H9 (cell line): ENCODE data around the gene CARM1. TPM values are rescaled to one million over a fixed set of nuclear protein-coding genes. Genes with fewer than 3 reads are reported as not detected.

Experiments
- DNase-seq: peaks from one replicate; pipeline ENCODE4 v3.0.0-alpha.2; 2017
- H2AFZ ChIP-seq: one replicate; pipeline ENCODE4 v1.6.1; 2013; ENCODE audit warnings: mild to moderate bottlenecking, low read length, control low read depth, moderate library complexity
- H2AK5ac ChIP-seq: 2 replicates; pipeline ENCODE4 v1.6.1; 2013; ENCODE audit warnings: low read length, control low read depth, mixed read lengths; ENCODE audit not compliant: insufficient read length
- H2BK120ac ChIP-seq: one replicate; pipeline ENCODE4 v1.6.1; 2013; ENCODE audit warnings: low read depth, mild to moderate bottlenecking, low read length, control low read depth, inconsistent platforms; ENCODE audit not compliant: poor library complexity, severe bottlenecking
- H2BK12ac ChIP-seq: 2 replicates; pipeline ENCODE4 v1.6.1; 2013; ENCODE audit warnings: low read length, control low read depth, mixed read lengths, low read depth; ENCODE audit not compliant: insufficient read length
- H2BK15ac ChIP-seq: 2 replicates; pipeline ENCODE4 v1.6.1; 2013; ENCODE audit warnings: low read depth, low read length, control low read depth
- H2BK20ac ChIP-seq: one replicate; pipeline ENCODE4 v1.6.1; 2013; ENCODE audit warnings: low read depth, mild to moderate bottlenecking, low read length, control low read depth, inconsistent platforms; ENCODE audit not compliant: poor library complexity, severe bottlenecking
- H2BK5ac ChIP-seq: 2 replicates; pipeline ENCODE4 v1.6.1; 2013; ENCODE audit warnings: low read length, control low read depth, mixed read lengths; ENCODE audit not compliant: insufficient read length
- H3K14ac ChIP-seq: 2 replicates; pipeline ENCODE4 v1.6.1; 2013; ENCODE audit warnings: low read length, control low read depth; ENCODE audit not compliant: insufficient read depth
- H3K18ac ChIP-seq: 2 replicates; pipeline ENCODE4 v1.6.1; 2013; ENCODE audit warnings: low read depth, mild to moderate bottlenecking, mixed read lengths, low read length, control low read depth; ENCODE audit not compliant: insufficient read length
- H3K23ac ChIP-seq: 2 replicates; pipeline ENCODE4 v1.6.1; 2013; ENCODE audit warnings: low read length, control low read depth, mixed read lengths, low read depth; ENCODE audit not compliant: insufficient read length
- H3K23me2 ChIP-seq: 2 replicates; pipeline ENCODE4 v1.6.1; 2013; ENCODE audit warnings: low read depth, mild to moderate bottlenecking, mixed read lengths, low read length, control low read depth; ENCODE audit not compliant: insufficient read length, poor library complexity, severe bottlenecking
- H3K27ac ChIP-seq: 2 replicates; pipeline ENCODE4 v1.5.1; 2013; ENCODE audit warnings: low read length, control low read depth, mixed read lengths, low read depth; ENCODE audit not compliant: insufficient read length
- H3K27me3 ChIP-seq: 2 replicates; pipeline ENCODE4 v1.6.1; 2013; ENCODE audit warnings: low read length, control low read depth, inconsistent platforms; ENCODE audit not compliant: insufficient read depth
- H3K4ac ChIP-seq: 2 replicates; pipeline ENCODE4 v1.6.1; 2013; ENCODE audit warnings: low read depth, mild to moderate bottlenecking, control low read depth, inconsistent platforms, low read length, moderate library complexity
- H3K4me1 ChIP-seq: 2 replicates; pipeline ENCODE4 v1.6.1; 2013; ENCODE audit warnings: low read length, control low read depth, inconsistent platforms; ENCODE audit not compliant: insufficient read depth
- H3K4me2 ChIP-seq: 2 replicates; pipeline ENCODE4 v1.6.1; 2013; ENCODE audit warnings: low read length, control low read depth, mixed read lengths; ENCODE audit not compliant: insufficient read length, insufficient read depth
- H3K56ac ChIP-seq: 2 replicates; pipeline ENCODE4 v1.6.1; 2013; ENCODE audit warnings: low read depth, mild to moderate bottlenecking, mixed read lengths, low read length, control low read depth; ENCODE audit not compliant: insufficient read length
- H3K79me1 ChIP-seq: 2 replicates; pipeline ENCODE4 v1.6.1; 2013; ENCODE audit warnings: low read depth, mild to moderate bottlenecking, moderate library complexity, low read length, control low read depth, inconsistent platforms; ENCODE audit not compliant: insufficient read depth, poor library complexity, severe bottlenecking
- H3K79me2 ChIP-seq: 2 replicates; pipeline ENCODE4 v1.6.1; 2013; ENCODE audit warnings: low read length, control low read depth, inconsistent platforms; ENCODE audit not compliant: insufficient read depth
- H3K9ac ChIP-seq: 2 replicates; pipeline ENCODE4 v1.6.1; 2013; ENCODE audit warnings: low read length, control low read depth, mixed read lengths; ENCODE audit not compliant: insufficient read length; ENCODE audit errors: extremely low read depth
- H3K9me3 ChIP-seq: one replicate; pipeline ENCODE4 v1.6.1; 2013; ENCODE audit warnings: low read depth, low read length, inconsistent platforms; ENCODE audit not compliant: control insufficient read depth
- H3T11ph ChIP-seq: one replicate; pipeline ENCODE4 v1.6.1; 2013; ENCODE audit warnings: mild to moderate bottlenecking, low read length, control low read depth, inconsistent platforms
- H4K20me1 ChIP-seq: one replicate; pipeline ENCODE4 v1.6.1; 2013; ENCODE audit not compliant: control insufficient read depth, insufficient read length, insufficient read depth
- H4K5ac ChIP-seq: 2 replicates; pipeline ENCODE4 v1.6.1; 2013; ENCODE audit warnings: low read depth, mild to moderate bottlenecking, mixed read lengths, low read length, control low read depth; ENCODE audit not compliant: insufficient read length
- H4K8ac ChIP-seq: replicated peaks from 2 replicates; pipeline ENCODE4 v1.6.1; 2013; ENCODE audit warnings: low read length, control low read depth, mixed read lengths, low read depth; ENCODE audit not compliant: insufficient read length
- H4K91ac ChIP-seq: 2 replicates; pipeline ENCODE4 v1.6.1; 2013; ENCODE audit warnings: low read depth, mild to moderate bottlenecking, moderate library complexity, mixed read lengths, low read length, control low read depth; ENCODE audit not compliant: insufficient read length
- H3K27ac Mint-ChIP-seq, 3 experiments: 2 replicates in 2 of 3; 3 replicates in 1 of 3; pipeline ENCODE4 v1.8.0; 2020 to 2021; ENCODE audit warnings: mixed read lengths in 3 of 3, mild to moderate bottlenecking in 1 of 3, moderate library complexity in 1 of 3
- H3K27me3 Mint-ChIP-seq: 2 replicates; pipeline ENCODE4 v1.8.0; 2021; ENCODE audit warnings: low read depth, mild to moderate bottlenecking, moderate library complexity, mixed read lengths
- H3K36me3 Mint-ChIP-seq, 3 experiments: 2 replicates in 2 of 3; 3 replicates in 1 of 3; pipeline ENCODE4 v1.8.0; 2020 to 2021; ENCODE audit warnings: low read depth in 3 of 3, mixed read lengths in 3 of 3; ENCODE audit not compliant: insufficient read depth in 1 of 3
- H3K4me1 Mint-ChIP-seq, 2 experiments: 2 replicates each; pipeline ENCODE4 v1.8.0; 2020; ENCODE audit warnings: mixed read lengths in 2 of 2
- H3K4me3 Mint-ChIP-seq, 2 experiments: 2 replicates in 1 of 2; 3 replicates in 1 of 2; pipeline ENCODE4 v1.8.0; 2020 to 2021; ENCODE audit warnings: mild to moderate bottlenecking in 2 of 2, mixed read lengths in 2 of 2, moderate library complexity in 1 of 2
- H3K9me3 Mint-ChIP-seq, 2 experiments: 2 replicates in 1 of 2; 3 replicates in 1 of 2; pipeline ENCODE4 v1.8.0; 2020; ENCODE audit warnings: mild to moderate bottlenecking in 2 of 2, mixed read lengths in 2 of 2, moderate library complexity in 1 of 2
- WGBS: extraction: QIAGEN DNeasy Blood & Tissue Kit; methylation state at CpG from one replicate; pipeline ENCODE4 v1.1.7; 2013; ENCODE audit warnings: missing lambda C conversion rate, low lambda C conversion rate, mixed read lengths; ENCODE audit not compliant: insufficient read length; ENCODE audit errors: extremely low coverage; 5-methylcytosine and 5-hydroxymethylcytosine counted together
- total RNA-seq: library from RNA; stranded (reverse); gene quantifications from 2 replicates; pipeline ENCODE4 v1.2.1, GENCODE V29; 2021
- TF ChIP-seq, protein P1 (sequence below): fragments of 200-600 bp; sonication (generic); conservative IDR thresholded peaks from 3 replicates; pipeline ENCODE4 v1.8.0; 2021; ENCODE audit warnings: antibody characterized with exemption, mild to moderate bottlenecking

Gene CARM1
- total RNA-seq, 1 experiment from 2014 or later, result 111 TPM

GRCh38 chr19:10913716-10914340, 42.5 kb downstream of the CARM1 start:
- Histone ChIP-seq H2BK15ac (no peak overlapping the region), H4K8ac (no peak overlapping the region), H3K56ac (no peak overlapping the region), H4K5ac (no peak overlapping the region), H3K18ac (no peak overlapping the region), H4K20me1 (no peaks in the 10 kb centered on the region), H4K91ac (no peak overlapping the region), H2BK12ac (no peak overlapping the region), H3K4ac (no peak overlapping the region), H2AK5ac (no peak overlapping the region), H3K9ac (no peak overlapping the region), H3K79me1 (no peaks in the 10 kb centered on the region), H2BK120ac (no peak overlapping the region), H3K23ac (no peak overlapping the region), H3T11ph (no peak overlapping the region), H3K27me3 (no peaks in the 10 kb centered on the region), H3K79me2 (no peaks in the 10 kb centered on the region), H2AFZ (no peak overlapping the region), H2BK5ac (no peak overlapping the region), H3K4me2 (no peak overlapping the region), H3K4me1 (no peaks in the 10 kb centered on the region), H3K9me3 (no peaks in the 10 kb centered on the region), H3K14ac (no peak overlapping the region), H2BK20ac (no peak overlapping the region), H3K27ac (no peak overlapping the region), H3K23me2 (no peaks in the 10 kb centered on the region)
- H3K36me3 Mint-ChIP-seq, result peaks cover 12 to 68% (median 54%) of the 10 kb centered on the region in 3 experiments; a peak in 6 of 7 replicates
- no peaks in the 10 kb centered on the region for H3K4me1 Mint-ChIP-seq
- no peak overlapping the region for H3K27ac Mint-ChIP-seq
- no CpG with 5 or more reads among the region's 24 CpGs for WGBS
- TF ChIP-seq, protein P1, sequence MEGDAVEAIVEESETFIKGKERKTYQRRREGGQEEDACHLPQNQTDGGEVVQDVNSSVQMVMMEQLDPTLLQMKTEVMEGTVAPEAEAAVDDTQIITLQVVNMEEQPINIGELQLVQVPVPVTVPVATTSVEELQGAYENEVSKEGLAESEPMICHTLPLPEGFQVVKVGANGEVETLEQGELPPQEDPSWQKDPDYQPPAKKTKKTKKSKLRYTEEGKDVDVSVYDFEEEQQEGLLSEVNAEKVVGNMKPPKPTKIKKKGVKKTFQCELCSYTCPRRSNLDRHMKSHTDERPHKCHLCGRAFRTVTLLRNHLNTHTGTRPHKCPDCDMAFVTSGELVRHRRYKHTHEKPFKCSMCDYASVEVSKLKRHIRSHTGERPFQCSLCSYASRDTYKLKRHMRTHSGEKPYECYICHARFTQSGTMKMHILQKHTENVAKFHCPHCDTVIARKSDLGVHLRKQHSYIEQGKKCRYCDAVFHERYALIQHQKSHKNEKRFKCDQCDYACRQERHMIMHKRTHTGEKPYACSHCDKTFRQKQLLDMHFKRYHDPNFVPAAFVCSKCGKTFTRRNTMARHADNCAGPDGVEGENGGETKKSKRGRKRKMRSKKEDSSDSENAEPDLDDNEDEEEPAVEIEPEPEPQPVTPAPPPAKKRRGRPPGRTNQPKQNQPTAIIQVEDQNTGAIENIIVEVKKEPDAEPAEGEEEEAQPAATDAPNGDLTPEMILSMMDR, result no peak
- no peak overlapping the region for H3K4me3 Mint-ChIP-seq
- DNase-seq, result peak; percentile 22
- no peaks in the 10 kb centered on the region for H3K27me3 Mint-ChIP-seq
- no peaks in the 10 kb centered on the region for H3K9me3 Mint-ChIP-seq
